K562 (cell line): ENCODE data around the gene RASD2. TPM values are rescaled to one million over a fixed set of nuclear protein-coding genes. Genes with fewer than 3 reads are reported as not detected.

ENCODE experiments used
- CBFA2T2 ChIP-seq: fragments of 450-650 bp; conservative IDR thresholded peaks from 2 replicates; pipeline ENCODE4 v1.6.1; 2017; ENCODE audit warnings: mild to moderate bottlenecking
- DMBX1 ChIP-seq: fragments of 250-450 bp; sonication (Bioruptor Pico); IDR thresholded peaks from 2 replicates; pipeline ENCODE4 v1.8.0; 2022; ENCODE audit warnings: inconsistent platforms, mild to moderate bottlenecking, moderate library complexity, borderline replicate concordance
- ELF2 ChIP-seq: fragments of 250-450 bp; sonication (Bioruptor Pico); IDR thresholded peaks from 2 replicates; pipeline ENCODE4 v1.5.0; 2021; ENCODE audit warnings: mild to moderate bottlenecking
- HES1 ChIP-seq: fragments of 450-650 bp; IDR thresholded peaks from 2 replicates; pipeline ENCODE4 v1.6.1; 2016; ENCODE audit warnings: low read depth, mild to moderate bottlenecking, moderate library complexity
- IRF9 ChIP-seq: fragments of 450-650 bp; IDR thresholded peaks from 2 replicates; pipeline ENCODE4 v1.6.1; 2016; ENCODE audit warnings: missing biosample characterization, missing genetic modification characterization
- KAT8 ChIP-seq: fragments of 450-650 bp; IDR thresholded peaks from 2 replicates; pipeline ENCODE4 v1.6.1; 2016; ENCODE audit warnings: low read depth, mild to moderate bottlenecking
- KDM1A ChIP-seq, 2 experiments: fragments of 450-650 bp; IDR thresholded peaks; 2 replicates each; pipeline ENCODE4 v1.6.1; 2016; ENCODE audit warnings: mild to moderate bottlenecking in 2 of 2
- MLX ChIP-seq, 2 experiments: fragments of 450-650 bp in 1 of 2; sonication (generic) in 1 of 2; formaldehyde crosslinking; conservative IDR thresholded peaks; 2 replicates each; pipeline versions ENCODE4 v1.4.0 to v1.8.1; 2020 to 2022; ENCODE audit warnings: mild to moderate bottlenecking in 1 of 2, missing genetic modification reagents in 1 of 2
- MTA3 ChIP-seq: fragments of 450-650 bp; formaldehyde crosslinking; IDR thresholded peaks from 2 replicates; pipeline ENCODE4 v1.6.1; 2017; ENCODE audit warnings: mild to moderate bottlenecking, borderline replicate concordance
- NFIX ChIP-seq: fragments of 250-450 bp; sonication (Bioruptor Pico); IDR thresholded peaks from 2 replicates; pipeline ENCODE4 v1.4.0; 2020; ENCODE audit warnings: low read depth, mild to moderate bottlenecking, moderate library complexity
- PPARD ChIP-seq: fragments of 250-450 bp; sonication (Bioruptor Pico); IDR thresholded peaks from 2 replicates; pipeline ENCODE4 v1.8.0; 2022; ENCODE audit warnings: inconsistent platforms, mild to moderate bottlenecking, moderate library complexity
- RAD51 ChIP-seq: fragments of 450-650 bp; IDR thresholded peaks from 2 replicates; pipeline ENCODE4 v1.7.1; 2016; ENCODE audit warnings: low read depth, mild to moderate bottlenecking, borderline replicate concordance
- RNF2 ChIP-seq: sonication (generic); IDR thresholded peaks from 2 replicates; pipeline ENCODE4 v1.6.1; 2016
- THAP12 ChIP-seq: fragments of 250-450 bp; sonication (Bioruptor Pico); IDR thresholded peaks from 2 replicates; pipeline ENCODE4 v1.9.0; 2021; ENCODE audit warnings: mild to moderate bottlenecking, inconsistent platforms
- TRIM28 ChIP-seq: fragments of 450-650 bp; IDR thresholded peaks from 2 replicates; pipeline ENCODE4 v1.6.1; 2017
- WHSC1 ChIP-seq: IDR thresholded peaks from one replicate; pipeline ENCODE4 v1.6.1; 2012; ENCODE audit warnings: low read length, control low read depth, inconsistent platforms
- ZNF551 ChIP-seq: fragments of 250-450 bp; sonication (Bioruptor Pico); IDR thresholded peaks from 2 replicates; pipeline ENCODE4 v1.5.0; 2021; ENCODE audit warnings: mild to moderate bottlenecking, moderate library complexity
- polyA plus RNA-seq, 8 experiments: library from polyadenylated mRNA; depleted of rRNA in 4 of 8; stranded (reverse) in 5 of 8; unstranded in 3 of 8; fragments of >200 nt; fragmentation: Nextera tagmentation in 2 of 8; fragmentation: Illumina TruSeq in 1 of 8; extraction: Ambion mirVana in 2 of 8; extraction: Trizol in 1 of 8; gene quantifications; 2 replicates each; pipeline versions ENCODE4 v1.2.1 to v1.2.3, GENCODE V29; 2011 to 2014; ENCODE audit warnings: inconsistent platforms in 1 of 8, missing spikeins in 1 of 8
- total RNA-seq, 7 experiments: library from RNA; depleted of rRNA in 6 of 7; stranded (reverse); fragments of >200 nt in 6 of 7; fragmentation: Illumina TruSeq in 2 of 7; extraction: Trizol in 2 of 7; gene quantifications; 2 replicates each; pipeline versions ENCODE4 v1.2.1 to v1.2.3, GENCODE V29; 2011 to 2021; ENCODE audit warnings: low replicate concordance in 1 of 7
- TF ChIP-seq, protein P1 (sequence below): fragments of 450-650 bp; IDR thresholded peaks from 2 replicates; pipeline ENCODE4 v1.7.1; 2018; ENCODE audit warnings: mild to moderate bottlenecking, low read depth; ENCODE audit not compliant: partially characterized antibody
- TF ChIP-seq, protein P2 (sequence below): sonication (generic); formaldehyde crosslinking; IDR thresholded peaks from 2 replicates; pipeline ENCODE4 v1.8.1; 2023; ENCODE audit warnings: mild to moderate bottlenecking, missing genetic modification reagents

Gene RASD2
- total and polyA plus RNA-seq, 9 of the 15 experiments (the other 6 are each of a cell fraction or from before 2014, with no cell fraction given) = 0.05 TPM; not detected in 8

- TF ChIP-seq MTA3 (no peak), ELF2 (CRISPR knock-in tag) (no peak), TRIM28 (no peak), NFIX (CRISPR knock-in tag) (no peak), RNF2 (no peak), MLX (CRISPR knock-in tag; conservative IDR thresholded peaks at IDR 0.05) (no peak), RAD51 (no peak), PPARD (no peak), KAT8 (no peak), CBFA2T2 (peak; percentile 85), HES1 (peak; percentile 63; the same call in 1 of the 2 replicates), WHSC1 (no peak), ZNF551 (no peak), DMBX1 (CRISPR knock-in tag) (peak; percentile 63; the same call in 1 of the 2 replicates), THAP12 (CRISPR knock-in tag) (no peak), KDM1A (IDR thresholded peaks at IDR 0.05) (peak; percentile 91 to 93), IRF9 (tag) (no peak)
- TF ChIP-seq, protein P1, sequence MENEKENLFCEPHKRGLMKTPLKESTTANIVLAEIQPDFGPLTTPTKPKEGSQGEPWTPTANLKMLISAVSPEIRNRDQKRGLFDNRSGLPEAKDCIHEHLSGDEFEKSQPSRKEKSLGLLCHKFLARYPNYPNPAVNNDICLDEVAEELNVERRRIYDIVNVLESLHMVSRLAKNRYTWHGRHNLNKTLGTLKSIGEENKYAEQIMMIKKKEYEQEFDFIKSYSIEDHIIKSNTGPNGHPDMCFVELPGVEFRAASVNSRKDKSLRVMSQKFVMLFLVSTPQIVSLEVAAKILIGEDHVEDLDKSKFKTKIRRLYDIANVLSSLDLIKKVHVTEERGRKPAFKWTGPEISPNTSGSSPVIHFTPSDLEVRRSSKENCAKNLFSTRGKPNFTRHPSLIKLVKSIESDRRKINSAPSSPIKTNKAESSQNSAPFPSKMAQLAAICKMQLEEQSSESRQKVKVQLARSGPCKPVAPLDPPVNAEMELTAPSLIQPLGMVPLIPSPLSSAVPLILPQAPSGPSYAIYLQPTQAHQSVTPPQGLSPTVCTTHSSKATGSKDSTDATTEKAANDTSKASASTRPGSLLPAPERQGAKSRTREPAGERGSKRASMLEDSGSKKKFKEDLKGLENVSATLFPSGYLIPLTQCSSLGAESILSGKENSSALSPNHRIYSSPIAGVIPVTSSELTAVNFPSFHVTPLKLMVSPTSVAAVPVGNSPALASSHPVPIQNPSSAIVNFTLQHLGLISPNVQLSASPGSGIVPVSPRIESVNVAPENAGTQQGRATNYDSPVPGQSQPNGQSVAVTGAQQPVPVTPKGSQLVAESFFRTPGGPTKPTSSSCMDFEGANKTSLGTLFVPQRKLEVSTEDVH = no peak
- TF ChIP-seq, protein P2, sequence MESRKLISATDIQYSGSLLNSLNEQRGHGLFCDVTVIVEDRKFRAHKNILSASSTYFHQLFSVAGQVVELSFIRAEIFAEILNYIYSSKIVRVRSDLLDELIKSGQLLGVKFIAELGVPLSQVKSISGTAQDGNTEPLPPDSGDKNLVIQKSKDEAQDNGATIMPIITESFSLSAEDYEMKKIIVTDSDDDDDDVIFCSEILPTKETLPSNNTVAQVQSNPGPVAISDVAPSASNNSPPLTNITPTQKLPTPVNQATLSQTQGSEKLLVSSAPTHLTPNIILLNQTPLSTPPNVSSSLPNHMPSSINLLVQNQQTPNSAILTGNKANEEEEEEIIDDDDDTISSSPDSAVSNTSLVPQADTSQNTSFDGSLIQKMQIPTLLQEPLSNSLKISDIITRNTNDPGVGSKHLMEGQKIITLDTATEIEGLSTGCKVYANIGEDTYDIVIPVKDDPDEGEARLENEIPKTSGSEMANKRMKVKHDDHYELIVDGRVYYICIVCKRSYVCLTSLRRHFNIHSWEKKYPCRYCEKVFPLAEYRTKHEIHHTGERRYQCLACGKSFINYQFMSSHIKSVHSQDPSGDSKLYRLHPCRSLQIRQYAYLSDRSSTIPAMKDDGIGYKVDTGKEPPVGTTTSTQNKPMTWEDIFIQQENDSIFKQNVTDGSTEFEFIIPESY (CRISPR knock-in tag) = no peak
Observed at GRCh38 chr22:35521358-35522224, 19.0 kb upstream of the RASD2 start (continued).
